Glomerular endothelial cell (primary cell): Measurements from ENCODE around the gene TRIM14. TPM values are rescaled to one million over a fixed set of nuclear protein-coding genes. Genes with fewer than 3 reads are reported as not detected.
"Not testable (repeated sequence)": the region's sequence is repeated elsewhere in the genome, so short reads cannot be mapped to it uniquely, and the experiment has no call there.

ENCODE experiments used
- DNase-seq: peaks from one replicate; pipeline ENCODE4 v3.0.0-alpha.2; 2011; ENCODE audit warnings: low read depth, low spot score; ENCODE audit errors: extremely low read depth
- total RNA-seq: library from RNA; depleted of rRNA; stranded (reverse); fragments of >200 nt; gene quantifications from 2 replicates; pipeline ENCODE4 v1.2.3, GENCODE V29; 2015

The TRIM14 gene
- total RNA-seq, 1 donor from 2014 or later, result 9.1 TPM

- DNase-seq, result no peak
Measured at GRCh38 chr9:98020476-98021145, 98.4 kb downstream of the TRIM14 start.

DNA sequence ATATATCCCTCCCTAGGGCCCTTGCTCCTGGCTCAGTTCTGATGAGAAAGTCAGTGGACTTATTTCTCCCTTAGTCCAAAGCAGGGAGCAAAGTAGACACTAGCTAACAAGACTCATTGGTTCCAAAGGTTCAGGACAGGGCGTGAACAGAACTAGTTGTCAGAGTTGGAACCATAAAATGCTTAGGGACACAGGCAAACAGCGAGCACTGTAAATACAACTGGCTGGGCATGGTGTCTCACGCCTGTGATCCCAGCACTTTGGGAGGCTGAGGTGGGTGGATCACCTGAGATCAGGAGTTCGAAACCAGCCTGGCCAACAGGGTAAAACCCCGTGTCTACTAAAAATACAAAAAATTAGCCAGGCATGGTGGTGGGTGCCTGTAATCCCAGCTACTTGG lies 99.2 kb downstream of the TRIM14 start:
- not testable (repeated sequence) for DNase-seq

Other genes with a start within 250 kb of the TRIM14 start
- 11.3 and 29.9 TPM in 2 replicates for gene TRMO, start 196.7 kb downstream of the TRIM14 start, total RNA-seq
- gene HEMGN, start 181.1 kb downstream of the TRIM14 start, total RNA-seq, result not detected in 2 replicates
- 20.8 and 30.8 TPM in 2 replicates for gene ANP32B, start 135.9 kb downstream of the TRIM14 start, total RNA-seq
- gene NANS, start 62.5 kb downstream of the TRIM14 start, total RNA-seq, result 85.1 and 96.6 TPM in 2 replicates
- gene CORO2A, start 73.4 kb upstream of the TRIM14 start, total RNA-seq, result 0.29 and 0.64 TPM in 2 replicates
- 7.2 and 8.6 TPM in 2 replicates for gene TBC1D2, start 136.4 kb upstream of the TRIM14 start, total RNA-seq